Kidney glomerular epithelial cell (primary cell): ENCODE results near the gene GIGYF1.
"Not testable (repeated sequence)": the region's sequence is repeated elsewhere in the genome, so short reads cannot be mapped to it uniquely, and the experiment has no call there.

Experiments
- DNase-seq: peaks from one replicate; lab custom pipeline; 2025; lab: John Stamatoyannopoulos, UW

Gene GIGYF1, protein sequence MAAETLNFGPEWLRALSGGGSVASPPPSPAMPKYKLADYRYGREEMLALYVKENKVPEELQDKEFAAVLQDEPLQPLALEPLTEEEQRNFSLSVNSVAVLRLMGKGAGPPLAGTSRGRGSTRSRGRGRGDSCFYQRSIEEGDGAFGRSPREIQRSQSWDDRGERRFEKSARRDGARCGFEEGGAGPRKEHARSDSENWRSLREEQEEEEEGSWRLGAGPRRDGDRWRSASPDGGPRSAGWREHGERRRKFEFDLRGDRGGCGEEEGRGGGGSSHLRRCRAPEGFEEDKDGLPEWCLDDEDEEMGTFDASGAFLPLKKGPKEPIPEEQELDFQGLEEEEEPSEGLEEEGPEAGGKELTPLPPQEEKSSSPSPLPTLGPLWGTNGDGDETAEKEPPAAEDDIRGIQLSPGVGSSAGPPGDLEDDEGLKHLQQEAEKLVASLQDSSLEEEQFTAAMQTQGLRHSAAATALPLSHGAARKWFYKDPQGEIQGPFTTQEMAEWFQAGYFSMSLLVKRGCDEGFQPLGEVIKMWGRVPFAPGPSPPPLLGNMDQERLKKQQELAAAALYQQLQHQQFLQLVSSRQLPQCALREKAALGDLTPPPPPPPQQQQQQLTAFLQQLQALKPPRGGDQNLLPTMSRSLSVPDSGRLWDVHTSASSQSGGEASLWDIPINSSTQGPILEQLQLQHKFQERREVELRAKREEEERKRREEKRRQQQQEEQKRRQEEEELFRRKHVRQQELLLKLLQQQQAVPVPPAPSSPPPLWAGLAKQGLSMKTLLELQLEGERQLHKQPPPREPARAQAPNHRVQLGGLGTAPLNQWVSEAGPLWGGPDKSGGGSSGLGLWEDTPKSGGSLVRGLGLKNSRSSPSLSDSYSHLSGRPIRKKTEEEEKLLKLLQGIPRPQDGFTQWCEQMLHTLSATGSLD (N-terminal part only)

DNA sequence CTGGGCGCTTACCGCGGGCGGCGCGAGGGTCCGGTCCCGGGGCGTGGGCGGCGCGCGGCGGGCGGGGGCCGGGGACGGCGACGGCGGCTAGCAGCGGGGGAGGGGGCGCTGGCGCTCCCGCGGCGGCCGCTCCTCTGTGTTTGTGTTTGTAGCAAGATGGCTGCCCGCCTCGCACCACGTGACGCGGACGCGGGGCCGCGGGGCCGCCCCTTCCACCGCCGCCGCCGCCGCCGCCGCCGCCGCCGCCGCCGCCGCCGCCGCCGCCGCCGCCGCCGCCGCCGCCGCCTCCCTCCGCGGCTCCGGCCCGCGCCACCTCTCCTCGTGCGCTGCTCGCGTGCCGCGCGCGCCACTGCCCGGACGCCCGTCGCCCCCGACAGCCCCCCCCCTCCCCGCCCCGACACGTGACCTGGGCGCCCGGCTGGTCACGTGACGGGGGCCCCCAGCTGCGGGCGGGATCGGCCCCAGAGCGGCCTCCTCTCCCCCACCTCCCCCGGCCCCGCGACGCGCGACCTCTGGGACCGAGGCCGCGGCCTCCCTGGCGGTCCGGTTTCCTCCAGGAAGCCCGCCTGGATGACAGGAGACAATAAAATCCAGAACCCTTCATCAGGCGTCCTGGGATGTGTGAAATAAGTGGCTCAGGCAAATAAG lies at the start of gene GIGYF1:
Gene GIGYF1 (minus strand): TSS at position 153 of the 648 bp plus-strand sequence. CDS start 6,012 bp downstream, outside the sequence.
- no peak for DNase-seq

DNA sequence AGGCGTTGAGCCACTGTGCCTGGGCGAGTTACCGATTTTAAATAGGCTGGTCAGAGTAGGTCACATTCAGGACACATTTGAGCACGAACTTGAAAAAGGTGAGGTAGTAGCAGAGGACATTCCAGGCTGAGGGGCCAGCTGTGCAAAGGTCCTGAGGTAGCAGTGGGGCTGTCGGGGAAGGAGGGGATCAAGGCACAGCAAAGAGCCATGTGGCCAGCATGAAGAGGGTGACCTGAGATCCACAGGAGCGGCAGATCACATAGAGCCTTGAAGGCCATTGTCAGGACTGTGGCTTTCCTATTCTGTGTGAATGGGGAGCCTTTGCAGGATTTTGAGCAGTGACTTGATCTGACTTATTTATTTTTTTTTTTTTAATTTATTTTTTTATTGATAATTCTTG lies 45.9 kb upstream of the GIGYF1 start:
- DNase-seq: no peak

DNA sequence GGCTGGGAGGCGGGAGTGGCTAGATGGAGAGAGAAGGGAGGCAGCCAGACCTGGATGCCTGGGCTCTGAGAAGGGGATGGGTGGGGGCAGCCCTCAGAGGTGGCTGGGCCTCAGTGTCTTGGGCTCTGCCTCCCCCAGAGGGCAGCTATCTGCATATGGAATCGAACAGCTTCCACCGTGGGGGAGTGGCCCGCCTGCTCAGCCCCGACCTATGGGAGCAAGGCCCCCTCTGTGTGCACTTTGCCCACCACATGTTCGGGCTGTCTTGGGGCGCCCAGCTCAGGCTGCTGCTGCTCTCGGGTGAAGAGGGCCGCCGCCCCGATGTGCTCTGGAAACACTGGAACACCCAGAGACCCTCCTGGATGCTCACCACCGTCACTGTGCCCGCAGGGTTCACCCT lies 42.6 kb upstream of the GIGYF1 start:
- DNase-seq: no peak

DNA sequence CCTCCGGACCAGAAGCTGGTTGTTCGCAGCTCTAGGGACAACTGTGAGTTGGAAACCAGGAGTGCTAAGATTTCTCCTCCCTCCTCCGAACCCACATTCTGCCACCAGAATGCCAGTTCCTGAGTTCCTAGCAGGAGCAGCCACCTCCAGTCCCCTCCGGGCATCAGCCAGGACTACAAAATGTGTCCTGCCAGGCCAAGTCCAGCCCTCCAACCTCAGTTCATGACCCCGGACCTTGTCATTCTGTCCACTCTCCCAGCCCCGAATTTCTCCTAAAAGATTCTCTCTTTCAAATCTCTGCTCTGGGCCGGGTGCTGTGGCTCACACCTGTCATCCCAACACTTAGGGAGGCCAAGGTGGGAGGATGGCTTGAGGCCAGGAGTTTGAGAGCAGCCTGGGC lies 41.7 kb upstream of the GIGYF1 start:
- DNase-seq: no peak

DNA sequence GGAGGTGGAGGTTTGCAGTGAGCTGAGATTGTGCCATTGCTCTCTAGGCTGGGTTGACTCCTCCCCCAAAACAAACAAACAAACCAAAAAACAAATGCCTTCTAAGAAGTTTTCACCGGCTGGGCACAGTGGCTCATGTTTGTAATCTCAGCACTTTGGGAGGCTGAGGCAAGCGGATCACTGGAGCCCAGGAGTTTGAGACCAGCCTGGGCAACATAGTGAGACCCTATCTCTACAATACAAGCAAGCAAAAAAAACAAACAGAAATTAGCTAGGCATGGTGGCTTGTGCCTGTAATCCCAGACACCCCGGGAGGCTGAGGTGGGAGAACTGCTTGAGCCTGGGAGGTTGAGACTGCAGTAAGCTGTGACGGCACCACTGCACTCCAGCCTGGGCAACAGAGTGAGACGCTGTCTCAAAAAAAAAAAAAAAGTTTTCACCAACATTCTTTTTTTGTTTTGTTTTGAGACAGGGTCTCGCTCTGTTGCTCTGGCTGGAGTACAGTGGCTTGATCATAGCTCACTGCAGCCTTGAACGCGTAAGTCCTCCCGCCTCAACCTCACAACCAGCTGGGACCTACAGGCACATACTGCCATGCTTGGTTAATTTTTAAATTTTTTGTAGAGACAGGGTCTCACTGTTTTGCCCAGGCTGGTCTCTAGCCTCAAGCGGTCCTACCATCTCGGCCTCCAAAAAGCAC lies 38.0 kb upstream of the GIGYF1 start:
- no peak for DNase-seq

DNA sequence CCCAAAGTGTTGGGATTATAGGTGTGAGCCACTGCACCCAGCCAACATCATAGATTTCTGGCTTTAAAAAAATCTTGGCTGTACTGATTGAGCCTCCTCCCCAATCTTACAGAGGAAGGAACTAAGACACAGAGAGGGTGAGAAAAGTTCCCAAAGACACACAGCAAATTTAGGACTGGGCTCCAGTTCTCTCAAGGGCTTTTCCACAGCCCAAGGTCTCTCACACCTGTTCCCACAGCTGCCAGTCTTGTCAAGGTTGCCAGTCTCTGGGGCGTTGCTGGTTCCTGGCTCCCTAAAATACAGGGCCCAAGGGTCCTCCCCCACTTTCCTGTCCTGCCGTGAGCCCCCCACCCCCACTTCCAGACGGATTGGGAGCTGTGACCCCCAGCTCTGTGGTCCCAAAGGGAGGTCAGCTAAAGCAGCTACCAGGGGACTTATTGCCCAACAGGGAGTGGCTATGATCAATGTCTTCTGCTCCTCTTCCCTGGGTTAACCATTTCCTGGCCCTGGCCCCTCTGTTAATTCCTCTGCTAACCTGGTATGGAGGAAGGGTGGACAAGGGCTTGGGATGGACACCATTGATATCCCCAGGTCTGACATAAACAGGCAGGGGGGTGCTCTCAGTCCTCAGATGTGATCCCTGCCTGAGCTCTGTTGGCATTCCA lies 36.2 kb upstream of the GIGYF1 start:
- DNase-seq: no peak

DNA sequence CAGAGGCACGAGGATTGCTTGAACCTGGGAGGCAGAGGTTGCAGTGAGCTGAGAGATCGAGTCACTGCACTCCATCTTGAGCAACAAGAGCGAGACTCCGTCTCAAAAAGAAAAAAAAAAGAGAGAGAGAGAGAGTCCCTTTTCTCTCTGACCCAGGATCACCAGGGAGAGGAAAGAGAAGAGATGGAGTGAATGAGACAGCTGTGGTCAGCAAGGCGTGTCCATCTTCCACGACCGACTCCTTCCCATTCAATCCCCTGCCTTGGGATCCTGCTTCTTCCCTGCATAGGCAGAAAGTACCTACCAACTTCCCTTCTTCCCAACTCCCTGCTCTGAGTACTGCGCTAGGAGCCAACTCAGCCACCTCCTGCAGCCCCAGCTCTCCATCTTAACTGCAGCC lies 34.1 kb upstream of the GIGYF1 start:
- no peak for DNase-seq

DNA sequence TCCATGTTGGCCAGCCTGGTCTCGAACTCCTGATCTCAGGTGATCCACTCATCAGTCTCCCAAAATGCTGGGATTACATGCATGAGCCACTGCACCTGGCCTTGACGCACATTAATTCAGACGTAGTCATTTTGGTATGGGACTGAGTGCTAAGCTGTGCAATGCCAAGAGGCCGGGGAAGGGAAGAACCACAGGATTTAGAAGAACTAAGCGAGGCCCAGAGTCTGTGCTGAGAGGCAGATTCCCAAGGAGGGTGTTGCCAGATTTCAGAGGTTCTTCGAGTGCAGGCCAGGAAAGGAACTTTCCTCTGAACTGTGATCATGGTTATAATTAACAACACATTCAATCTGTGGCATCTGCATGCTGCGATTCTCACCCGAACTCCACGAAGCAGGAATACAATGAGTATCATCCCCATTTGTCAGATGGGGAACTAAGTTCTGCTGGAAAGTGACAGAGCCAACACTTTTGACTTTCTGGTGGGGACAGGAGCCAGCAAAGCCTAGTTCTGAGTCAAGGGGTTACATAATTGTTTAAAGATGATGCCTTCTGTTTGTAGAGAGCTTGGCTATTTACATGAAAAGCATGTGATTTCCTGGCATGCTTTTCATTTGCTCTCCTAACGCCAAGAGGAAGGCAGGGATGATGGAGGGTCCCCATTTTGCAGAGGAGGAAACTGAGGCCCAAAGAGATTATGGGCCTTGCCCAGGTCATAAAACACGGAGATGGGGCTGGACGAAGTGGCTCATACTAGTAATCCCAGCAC lies 33.1 kb upstream of the GIGYF1 start:
- DNase-seq: no peak

DNA sequence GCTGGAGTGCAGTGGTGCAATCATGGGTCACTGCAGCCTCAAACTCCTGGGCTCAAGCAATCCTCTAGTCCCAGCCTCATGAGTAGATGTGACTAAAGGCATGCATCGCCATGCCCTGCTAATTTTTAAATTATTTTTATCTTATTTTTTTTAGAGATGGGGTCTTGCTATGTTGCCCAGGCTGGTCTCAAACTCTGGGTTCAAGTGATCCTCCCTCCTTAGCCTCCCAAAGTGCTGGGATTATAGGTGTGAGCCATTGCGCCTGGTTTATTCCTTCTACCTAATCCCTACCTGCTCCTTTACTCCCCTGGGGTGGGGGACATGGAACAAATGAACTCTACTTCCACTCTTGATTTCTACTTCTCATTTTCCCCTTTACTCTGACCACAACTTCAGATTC lies 30.3 kb upstream of the GIGYF1 start:
- DNase-seq: not testable (repeated sequence)

DNA sequence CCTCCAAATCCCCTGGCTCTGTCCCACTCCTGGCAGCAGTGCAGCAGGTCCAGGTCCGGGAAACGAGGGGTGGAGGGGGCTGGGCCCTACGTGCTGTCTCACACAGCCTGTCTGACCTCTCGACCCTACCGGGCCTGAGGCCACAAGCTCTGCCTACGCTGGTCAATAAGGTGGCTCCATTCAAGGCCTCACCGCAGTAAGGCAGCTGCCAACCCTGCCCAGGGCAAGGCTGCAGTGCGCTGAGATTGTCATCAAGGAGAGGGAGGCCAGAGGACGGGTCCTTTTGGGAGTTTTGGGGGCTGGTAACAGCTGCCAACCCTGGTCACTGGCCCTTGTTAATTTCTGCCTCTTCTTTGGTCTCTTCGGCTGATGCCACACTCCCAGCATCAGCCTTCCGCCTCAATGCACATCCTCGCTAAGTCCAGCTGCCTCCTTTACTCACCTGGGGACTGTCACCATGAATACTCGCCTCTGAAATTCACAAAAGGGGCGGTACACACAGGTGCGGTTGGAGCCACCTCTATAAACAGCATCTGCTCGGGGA lies 29.8 kb upstream of the GIGYF1 start:
- DNase-seq: no peak

DNA sequence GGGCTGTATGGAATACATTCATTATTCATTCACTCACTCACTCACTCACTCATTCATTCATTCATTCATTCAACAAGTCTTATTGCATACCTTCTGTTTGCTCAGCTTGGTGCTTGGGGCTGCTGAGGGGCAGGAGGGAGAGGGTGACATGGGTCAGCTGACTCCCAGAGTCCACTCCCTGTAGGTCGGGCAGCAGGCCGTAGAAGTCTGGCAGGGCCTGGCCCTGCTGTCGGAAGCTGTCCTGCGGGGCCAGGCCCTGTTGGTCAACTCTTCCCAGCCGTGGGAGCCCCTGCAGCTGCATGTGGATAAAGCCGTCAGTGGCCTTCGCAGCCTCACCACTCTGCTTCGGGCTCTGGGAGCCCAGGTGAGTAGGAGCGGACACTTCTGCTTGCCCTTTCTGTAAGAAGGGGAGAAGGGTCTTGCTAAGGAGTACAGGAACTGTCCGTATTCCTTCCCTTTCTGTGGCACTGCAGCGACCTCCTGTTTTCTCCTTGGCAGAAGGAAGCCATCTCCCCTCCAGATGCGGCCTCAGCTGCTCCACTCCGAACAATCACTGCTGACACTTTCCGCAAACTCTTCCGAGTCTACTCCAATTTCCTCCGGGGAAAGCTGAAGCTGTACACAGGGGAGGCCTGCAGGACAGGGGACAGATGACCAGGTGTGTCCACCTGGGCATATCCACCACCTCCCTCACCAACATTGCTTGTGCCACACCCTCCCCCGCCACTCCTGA lies 28.6 kb upstream of the GIGYF1 start:
- DNase-seq: no peak

DNA sequence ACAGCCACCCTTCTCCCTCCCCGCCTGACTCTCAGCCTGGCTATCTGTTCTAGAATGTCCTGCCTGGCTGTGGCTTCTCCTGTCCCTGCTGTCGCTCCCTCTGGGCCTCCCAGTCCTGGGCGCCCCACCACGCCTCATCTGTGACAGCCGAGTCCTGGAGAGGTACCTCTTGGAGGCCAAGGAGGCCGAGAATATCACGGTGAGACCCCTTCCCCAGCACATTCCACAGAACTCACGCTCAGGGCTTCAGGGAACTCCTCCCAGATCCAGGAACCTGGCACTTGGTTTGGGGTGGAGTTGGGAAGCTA lies 27.4 kb upstream of the GIGYF1 start:
- no peak for DNase-seq

DNA sequence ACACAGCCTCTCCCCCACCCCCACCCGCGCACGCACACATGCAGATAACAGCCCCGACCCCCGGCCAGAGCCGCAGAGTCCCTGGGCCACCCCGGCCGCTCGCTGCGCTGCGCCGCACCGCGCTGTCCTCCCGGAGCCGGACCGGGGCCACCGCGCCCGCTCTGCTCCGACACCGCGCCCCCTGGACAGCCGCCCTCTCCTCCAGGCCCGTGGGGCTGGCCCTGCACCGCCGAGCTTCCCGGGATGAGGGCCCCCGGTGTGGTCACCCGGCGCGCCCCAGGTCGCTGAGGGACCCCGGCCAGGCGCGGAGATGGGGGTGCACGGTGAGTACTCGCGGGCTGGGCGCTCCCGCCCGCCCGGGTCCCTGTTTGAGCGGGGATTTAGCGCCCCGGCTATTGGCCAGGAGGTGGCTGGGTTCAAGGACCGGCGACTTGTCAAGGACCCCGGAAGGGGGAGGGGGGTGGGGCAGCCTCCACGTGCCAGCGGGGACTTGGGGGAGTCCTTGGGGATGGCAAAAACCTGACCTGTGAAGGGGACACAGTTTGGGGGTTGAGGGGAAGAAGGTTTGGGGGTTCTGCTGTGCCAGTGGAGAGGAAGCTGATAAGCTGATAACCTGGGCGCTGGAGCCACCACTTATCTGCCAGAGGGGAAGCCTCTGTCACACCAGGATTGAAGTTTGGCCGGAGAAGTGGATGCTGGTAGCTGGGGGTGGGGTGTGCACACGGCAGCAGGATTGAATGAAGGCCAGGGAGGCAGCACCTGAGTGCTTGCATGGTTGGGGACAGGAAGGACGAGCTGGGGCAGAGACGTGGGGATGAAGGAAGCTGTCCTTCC lies 26.8 kb upstream of the GIGYF1 start:
- DNase-seq: no peak

DNA sequence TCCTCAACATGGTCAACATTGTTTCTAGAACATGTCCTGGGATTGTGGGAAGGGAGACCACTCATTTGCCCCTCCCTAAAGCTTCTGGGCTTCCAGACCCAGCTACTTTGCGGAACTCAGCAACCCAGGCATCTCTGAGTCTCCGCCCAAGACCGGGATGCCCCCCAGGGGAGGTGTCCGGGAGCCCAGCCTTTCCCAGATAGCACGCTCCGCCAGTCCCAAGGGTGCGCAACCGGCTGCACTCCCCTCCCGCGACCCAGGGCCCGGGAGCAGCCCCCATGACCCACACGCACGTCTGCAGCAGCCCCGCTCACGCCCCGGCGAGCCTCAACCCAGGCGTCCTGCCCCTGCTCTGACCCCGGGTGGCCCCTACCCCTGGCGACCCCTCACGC lies 26.2 kb upstream of the GIGYF1 start, which contains the start of gene EPO:
Gene EPO (plus strand): TSS at position 190 of the 392 bp plus-strand sequence. CDS start 513 bp downstream, outside the sequence.
- DNase-seq: no peak

DNA sequence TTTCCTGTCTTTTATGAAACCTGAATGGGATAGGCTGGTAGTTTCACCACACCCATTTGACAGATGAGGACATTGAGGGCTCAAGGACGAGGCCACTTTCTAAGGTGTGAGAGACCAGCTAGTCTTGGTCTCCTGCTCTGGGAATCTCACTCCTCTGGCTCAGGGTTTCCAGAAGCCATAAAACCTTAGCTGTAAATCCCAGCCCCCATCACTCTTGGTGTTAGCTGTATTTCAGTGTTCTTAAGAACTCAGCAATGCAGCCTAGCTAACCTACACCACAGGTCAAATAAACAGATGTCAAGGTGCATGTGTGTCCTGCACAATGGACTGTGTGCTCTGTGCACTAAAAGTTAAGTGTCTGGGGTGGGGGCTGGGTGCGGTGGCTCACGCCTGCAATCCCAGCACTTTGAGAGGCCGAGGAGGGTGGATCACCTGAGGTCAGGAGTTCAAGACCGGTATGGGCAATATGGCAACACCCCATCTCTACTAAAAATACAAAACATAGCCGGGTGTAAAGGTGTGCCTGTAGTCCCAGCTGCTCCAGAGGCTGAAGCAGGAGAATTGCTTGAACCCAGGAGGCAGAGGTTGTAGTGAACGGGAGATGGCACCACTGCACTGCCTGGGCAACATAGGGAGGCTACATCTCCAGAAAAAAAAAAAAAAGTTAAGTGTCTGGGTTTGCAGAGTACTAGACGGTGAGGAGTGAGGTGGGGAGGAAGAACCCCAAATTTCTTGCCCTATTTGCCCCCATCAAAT lies 25.7 kb upstream of the GIGYF1 start:
- no peak for DNase-seq

DNA sequence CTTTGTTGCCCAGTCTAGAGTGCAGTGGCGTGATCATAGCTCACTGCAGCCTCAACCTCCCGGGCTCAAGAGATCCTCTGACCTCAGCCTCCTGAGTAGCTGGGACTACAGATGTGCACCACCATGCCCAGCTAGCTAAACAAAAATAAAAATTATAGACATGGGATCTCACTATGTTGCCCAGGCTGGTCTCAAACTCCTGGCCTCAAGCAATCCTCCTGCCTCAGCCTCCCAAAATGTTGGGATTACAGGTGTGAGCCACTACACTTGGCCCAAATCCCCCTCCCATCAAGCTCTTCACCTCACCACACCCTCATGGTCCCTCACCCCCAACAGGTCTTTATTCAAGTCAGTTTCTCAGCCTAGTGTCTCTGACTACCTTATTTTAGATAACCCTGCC lies 23.0 kb upstream of the GIGYF1 start:
- DNase-seq: not testable (repeated sequence)

DNA sequence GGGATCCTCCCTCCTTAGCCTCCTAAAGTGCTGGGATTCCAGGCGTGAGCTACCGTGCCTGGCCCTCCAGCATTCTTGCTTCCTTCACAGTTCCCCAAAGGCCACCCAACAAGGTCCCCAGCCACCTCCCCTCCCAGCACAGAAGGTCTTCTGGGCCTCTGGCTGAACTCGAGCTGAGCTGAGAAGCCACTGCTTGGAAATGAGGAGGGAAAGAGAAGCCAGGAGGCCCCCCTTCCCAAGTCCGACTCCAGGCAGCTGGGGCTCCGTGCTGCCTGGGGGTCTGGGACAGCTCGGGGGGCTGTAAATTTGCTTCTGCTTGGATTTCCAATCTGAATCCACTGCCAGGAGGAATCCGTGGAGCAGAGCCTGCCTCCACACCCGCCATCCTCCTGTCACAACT lies 20.7 kb upstream of the GIGYF1 start:
- DNase-seq: no peak

DNA sequence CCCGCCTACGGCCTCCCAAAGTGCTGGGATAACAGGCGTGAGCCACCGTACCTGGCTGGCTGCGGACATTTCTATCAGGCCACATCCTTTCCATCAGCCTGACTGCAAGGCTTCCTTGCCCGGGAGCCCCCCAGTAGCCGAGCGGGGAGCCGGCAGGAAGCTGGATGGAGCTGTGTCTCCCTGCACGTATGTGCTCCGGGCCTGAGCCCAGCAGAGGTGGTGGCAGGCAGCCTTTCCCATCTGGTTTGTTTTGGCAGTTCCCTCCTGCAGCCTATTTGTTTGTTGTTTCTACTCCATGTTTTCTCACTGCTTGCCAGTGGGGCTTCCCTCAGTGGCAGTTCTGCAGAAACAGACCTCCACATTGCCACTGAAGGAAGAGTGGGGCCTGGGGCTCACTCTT lies 17.3 kb upstream of the GIGYF1 start:
- DNase-seq: no peak
